Measurements from ENCODE around the gene UBXN6.

Gene UBXN6

DNA sequence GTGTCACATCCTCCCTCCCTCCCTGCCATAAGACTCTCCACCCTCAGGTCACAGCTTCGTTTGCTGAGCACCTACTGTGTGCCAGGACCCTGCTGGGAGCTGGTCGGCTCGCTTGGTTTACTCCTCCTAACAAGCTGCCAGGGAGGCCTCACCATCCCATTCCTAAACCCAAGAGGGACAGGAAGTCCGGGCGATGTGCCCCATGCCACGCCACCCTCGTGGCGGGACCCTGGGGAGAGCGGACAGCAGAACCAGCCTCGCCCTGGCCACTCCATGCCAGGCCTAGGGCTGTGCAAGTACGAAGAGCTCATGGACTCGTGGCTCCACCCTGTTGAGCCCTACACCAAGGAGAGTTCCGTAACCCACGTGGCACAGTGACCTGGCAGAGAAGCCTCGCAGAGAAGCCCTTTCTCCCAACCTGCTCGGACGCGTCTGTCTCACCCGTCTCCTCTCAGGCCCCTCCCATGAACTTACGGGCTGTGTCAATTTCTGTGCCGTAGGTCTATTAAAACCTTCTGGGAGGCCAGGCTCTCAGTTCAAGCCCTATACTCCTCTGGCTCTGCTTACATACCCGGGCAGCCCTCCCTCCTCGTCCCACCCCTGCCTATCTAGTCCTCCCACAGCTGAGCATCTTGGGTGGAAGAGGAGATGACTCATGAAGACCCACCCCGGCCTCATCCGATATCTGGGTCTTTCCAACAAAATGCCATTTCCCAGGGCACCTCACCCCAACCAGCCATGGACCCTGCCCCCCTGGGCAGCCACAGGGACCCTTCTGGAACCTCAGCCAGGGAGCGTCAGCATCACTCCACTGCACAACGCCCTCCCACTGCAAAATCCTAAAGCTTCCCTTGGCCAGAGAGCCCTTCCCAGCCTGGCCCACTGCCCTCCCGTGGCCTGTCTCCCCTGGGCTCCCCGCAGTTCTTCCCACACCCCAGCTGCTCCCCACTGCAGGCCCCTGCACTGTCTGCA lies 2.6 kb downstream of the UBXN6 start:
- Histone ChIP-seq H3K9ac (ENCODE audit: low read depth, low read length) (no peak overlapping the region), H4K20me1 (ENCODE audit: insufficient read depth, low read length) (peaks cover 45% of the 10 kb centered on the region), H3K4me2 (ENCODE audit: insufficient read depth, low read length) (peak overlapping the region; percentile 79), H3K27me3 (ENCODE audit: insufficient read depth, low read length, poor library complexity) (no peaks in the 10 kb centered on the region), H3K79me2 (ENCODE audit: insufficient read depth, low read length) (peaks cover 29% of the 10 kb centered on the region), H3K36me3 (ENCODE audit: insufficient read depth, low read length) (peaks cover 39% of the 10 kb centered on the region), H3K4me1 (ENCODE audit: insufficient read depth, low read length) (peaks cover 26% of the 10 kb centered on the region), H3K4me3 (ENCODE audit: low read depth in 1 of 2, low read length in 2 of 2) (peak overlapping the region in 1 of 2 experiments; percentile 5; a peak in 1 of 4 replicates), H3K9me3 (ENCODE audit: insufficient read depth, low read length, severe bottlenecking) (no peaks in the 10 kb centered on the region), H2AFZ (ENCODE audit: low read depth, low read length) (no peak overlapping the region), H3K27ac (ENCODE audit: low read length) (no peak overlapping the region)
- no peak for DNase-seq
- TF ChIP-seq, protein P1, sequence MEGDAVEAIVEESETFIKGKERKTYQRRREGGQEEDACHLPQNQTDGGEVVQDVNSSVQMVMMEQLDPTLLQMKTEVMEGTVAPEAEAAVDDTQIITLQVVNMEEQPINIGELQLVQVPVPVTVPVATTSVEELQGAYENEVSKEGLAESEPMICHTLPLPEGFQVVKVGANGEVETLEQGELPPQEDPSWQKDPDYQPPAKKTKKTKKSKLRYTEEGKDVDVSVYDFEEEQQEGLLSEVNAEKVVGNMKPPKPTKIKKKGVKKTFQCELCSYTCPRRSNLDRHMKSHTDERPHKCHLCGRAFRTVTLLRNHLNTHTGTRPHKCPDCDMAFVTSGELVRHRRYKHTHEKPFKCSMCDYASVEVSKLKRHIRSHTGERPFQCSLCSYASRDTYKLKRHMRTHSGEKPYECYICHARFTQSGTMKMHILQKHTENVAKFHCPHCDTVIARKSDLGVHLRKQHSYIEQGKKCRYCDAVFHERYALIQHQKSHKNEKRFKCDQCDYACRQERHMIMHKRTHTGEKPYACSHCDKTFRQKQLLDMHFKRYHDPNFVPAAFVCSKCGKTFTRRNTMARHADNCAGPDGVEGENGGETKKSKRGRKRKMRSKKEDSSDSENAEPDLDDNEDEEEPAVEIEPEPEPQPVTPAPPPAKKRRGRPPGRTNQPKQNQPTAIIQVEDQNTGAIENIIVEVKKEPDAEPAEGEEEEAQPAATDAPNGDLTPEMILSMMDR (IDR thresholded peaks at IDR 0.05; ENCODE audit: borderline replicate concordance, extremely low read depth, low read length, poor library complexity, severe bottlenecking), result no peak
- TF ChIP-seq EZH2 (IDR thresholded peaks at IDR 0.05; ENCODE audit: borderline replicate concordance, low read depth, low read length, severe bottlenecking), result no peak
- ATAC-seq (ENCODE audit: insufficient read depth, low read depth), result no peak

DNA sequence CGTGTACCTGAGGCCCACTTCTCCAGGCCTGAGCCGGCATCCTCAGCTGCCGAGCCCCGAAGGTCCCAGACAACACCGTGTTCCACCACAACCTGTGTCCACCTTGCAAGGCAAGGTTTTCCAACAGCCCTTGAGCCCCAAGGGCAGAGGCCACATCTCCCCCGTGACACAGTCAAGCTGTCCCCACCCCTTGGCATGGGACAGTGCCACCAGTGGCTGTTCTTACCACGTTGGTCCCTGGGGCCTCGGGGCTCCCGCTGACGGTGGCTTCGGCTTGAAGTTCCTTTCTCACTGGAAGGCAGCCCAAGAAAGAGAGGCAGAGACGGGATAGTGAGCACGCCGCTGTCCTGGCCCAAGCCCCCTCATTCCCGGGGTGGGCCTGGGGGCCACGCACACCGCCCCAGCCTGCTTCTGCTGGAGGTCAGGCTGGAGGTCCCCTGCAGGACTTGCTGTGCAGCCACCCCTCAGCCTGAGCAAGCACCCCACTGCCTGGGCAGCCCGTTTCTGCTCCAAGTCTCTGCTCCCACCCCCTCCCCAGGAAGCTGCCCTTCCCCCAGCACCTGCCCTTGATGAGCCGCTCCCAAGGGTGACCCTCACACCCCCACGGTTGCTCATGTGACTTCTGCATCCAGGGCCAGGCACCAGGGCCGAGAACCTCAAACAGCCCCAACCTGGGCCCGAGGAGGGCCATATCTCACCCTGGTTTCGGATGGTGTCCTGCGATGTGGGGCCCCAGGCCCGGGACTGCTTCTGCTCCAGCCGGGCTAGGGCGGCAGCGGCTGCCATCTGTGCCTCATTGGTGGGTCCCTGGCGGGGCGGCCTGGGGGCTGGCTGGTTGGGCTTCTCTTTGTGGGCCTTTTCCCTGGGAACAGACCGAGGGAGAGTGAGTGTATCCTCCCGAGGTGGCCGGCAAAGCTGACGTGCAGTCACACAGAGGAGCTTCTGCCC lies 4.1 kb downstream of the UBXN6 start:
- peaks cover 56% of the 10 kb centered on the region for H4K20me1 ChIP-seq (ENCODE audit: insufficient read depth, low read length)
- peaks cover 52% of the 10 kb centered on the region for H3K36me3 ChIP-seq (ENCODE audit: insufficient read depth, low read length)
- H3K27me3 ChIP-seq (ENCODE audit: insufficient read depth, low read length, poor library complexity), result no peaks in the 10 kb centered on the region
- no peak overlapping the region for H3K9ac ChIP-seq (ENCODE audit: low read depth, low read length)
- peaks cover 26% of the 10 kb centered on the region for H3K4me1 ChIP-seq (ENCODE audit: insufficient read depth, low read length)
- H3K27ac ChIP-seq (ENCODE audit: low read length), result no peak overlapping the region
- no peaks in the 10 kb centered on the region for H3K9me3 ChIP-seq (ENCODE audit: insufficient read depth, low read length, severe bottlenecking)
- DNase-seq (no peak), ATAC-seq (ENCODE audit: insufficient read depth, low read depth) (no peak)
- no peak overlapping the region for H3K4me2 ChIP-seq (ENCODE audit: insufficient read depth, low read length)
- H2AFZ ChIP-seq (ENCODE audit: low read depth, low read length), result no peak overlapping the region
- no peak for TF ChIP-seq EZH2 (IDR thresholded peaks at IDR 0.05; ENCODE audit: borderline replicate concordance, low read depth, low read length, severe bottlenecking)
- TF ChIP-seq, protein P1 (IDR thresholded peaks at IDR 0.05; ENCODE audit: borderline replicate concordance, extremely low read depth, low read length, poor library complexity, severe bottlenecking), result no peak
- no peak overlapping the region for H3K4me3 ChIP-seq (ENCODE audit: low read depth in 1 of 2, low read length in 2 of 2)
- peaks cover 29% of the 10 kb centered on the region for H3K79me2 ChIP-seq (ENCODE audit: insufficient read depth, low read length)

DNA sequence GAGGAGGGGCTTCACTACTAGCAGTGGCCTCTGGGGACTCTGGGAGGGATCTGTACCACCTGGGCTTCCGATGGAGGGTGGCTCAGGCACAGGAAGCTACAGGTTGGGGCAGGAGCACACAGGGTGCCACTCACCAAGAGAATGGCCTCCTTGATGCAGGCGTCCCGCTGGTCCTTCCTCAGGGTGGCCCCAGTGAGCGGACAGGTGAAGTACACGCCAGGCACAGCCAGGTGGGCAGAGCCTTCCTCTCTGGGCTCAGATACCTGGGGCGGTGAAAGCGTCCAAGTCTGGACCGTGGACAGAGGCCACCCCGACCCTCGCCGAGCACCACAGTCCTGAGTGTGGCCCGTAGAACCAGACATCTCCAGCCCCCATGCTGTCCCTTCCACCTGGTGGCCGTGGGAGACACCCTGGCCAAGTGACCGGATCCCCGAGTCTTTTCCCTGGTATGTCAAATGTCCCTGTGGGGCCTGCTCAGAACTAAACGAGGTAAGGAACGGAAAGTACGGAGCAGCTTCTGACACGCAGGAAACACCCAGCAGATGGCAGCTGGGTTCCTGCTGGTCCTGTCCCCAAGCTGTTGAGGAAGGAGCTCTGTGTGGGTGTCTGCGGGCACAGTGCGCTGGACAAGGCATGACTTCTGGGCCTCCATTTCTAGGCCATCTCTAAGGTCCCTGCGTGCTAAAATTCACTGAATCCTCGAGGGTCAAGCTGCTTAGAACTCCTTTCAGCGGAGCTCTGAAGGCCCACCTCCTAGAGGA lies 5.2 kb downstream of the UBXN6 start:
- Histone ChIP-seq H4K20me1 (ENCODE audit: insufficient read depth, low read length) (peaks cover 67% of the 10 kb centered on the region), H3K27me3 (ENCODE audit: insufficient read depth, low read length, poor library complexity) (no peaks in the 10 kb centered on the region), H3K27ac (ENCODE audit: low read length) (no peak overlapping the region), H3K4me1 (ENCODE audit: insufficient read depth, low read length) (peaks cover 18% of the 10 kb centered on the region), H3K4me2 (ENCODE audit: insufficient read depth, low read length) (no peak overlapping the region), H3K79me2 (ENCODE audit: insufficient read depth, low read length) (peaks cover 29% of the 10 kb centered on the region), H3K4me3 (ENCODE audit: low read depth in 1 of 2, low read length in 2 of 2) (no peak overlapping the region), H2AFZ (ENCODE audit: low read depth, low read length) (no peak overlapping the region), H3K36me3 (ENCODE audit: insufficient read depth, low read length) (peaks cover 63% of the 10 kb centered on the region), H3K9me3 (ENCODE audit: insufficient read depth, low read length, severe bottlenecking) (no peaks in the 10 kb centered on the region), H3K9ac (ENCODE audit: low read depth, low read length) (no peak overlapping the region)
- ATAC-seq (ENCODE audit: insufficient read depth, low read depth) (no peak), DNase-seq (no peak)
- TF ChIP-seq, protein P1 (IDR thresholded peaks at IDR 0.05; ENCODE audit: borderline replicate concordance, extremely low read depth, low read length, poor library complexity, severe bottlenecking), result no peak
- TF ChIP-seq EZH2 (IDR thresholded peaks at IDR 0.05; ENCODE audit: borderline replicate concordance, low read depth, low read length, severe bottlenecking), result no peak

Measured in DND-41 (cell line).